H9 (cell line): ENCODE measurements around the gene ARID3C. TPM values are rescaled to one million over a fixed set of nuclear protein-coding genes. Genes with fewer than 3 reads are reported as not detected.

Experiments
- DNase-seq: peaks from one replicate; pipeline ENCODE4 v3.0.0-alpha.2; 2017
- H2AFZ ChIP-seq: one replicate; pipeline ENCODE4 v1.6.1; 2013; ENCODE audit warnings: mild to moderate bottlenecking, low read length, control low read depth, moderate library complexity
- H2AK5ac ChIP-seq: 2 replicates; pipeline ENCODE4 v1.6.1; 2013; ENCODE audit warnings: low read length, control low read depth, mixed read lengths; ENCODE audit not compliant: insufficient read length
- H2BK120ac ChIP-seq: one replicate; pipeline ENCODE4 v1.6.1; 2013; ENCODE audit warnings: low read depth, mild to moderate bottlenecking, low read length, control low read depth, inconsistent platforms; ENCODE audit not compliant: poor library complexity, severe bottlenecking
- H2BK12ac ChIP-seq: 2 replicates; pipeline ENCODE4 v1.6.1; 2013; ENCODE audit warnings: low read length, control low read depth, mixed read lengths, low read depth; ENCODE audit not compliant: insufficient read length
- H2BK15ac ChIP-seq: 2 replicates; pipeline ENCODE4 v1.6.1; 2013; ENCODE audit warnings: low read depth, low read length, control low read depth
- H2BK20ac ChIP-seq: one replicate; pipeline ENCODE4 v1.6.1; 2013; ENCODE audit warnings: low read depth, mild to moderate bottlenecking, low read length, control low read depth, inconsistent platforms; ENCODE audit not compliant: poor library complexity, severe bottlenecking
- H2BK5ac ChIP-seq: 2 replicates; pipeline ENCODE4 v1.6.1; 2013; ENCODE audit warnings: low read length, control low read depth, mixed read lengths; ENCODE audit not compliant: insufficient read length
- H3K14ac ChIP-seq: 2 replicates; pipeline ENCODE4 v1.6.1; 2013; ENCODE audit warnings: low read length, control low read depth; ENCODE audit not compliant: insufficient read depth
- H3K18ac ChIP-seq: 2 replicates; pipeline ENCODE4 v1.6.1; 2013; ENCODE audit warnings: low read depth, mild to moderate bottlenecking, mixed read lengths, low read length, control low read depth; ENCODE audit not compliant: insufficient read length
- H3K23ac ChIP-seq: 2 replicates; pipeline ENCODE4 v1.6.1; 2013; ENCODE audit warnings: low read length, control low read depth, mixed read lengths, low read depth; ENCODE audit not compliant: insufficient read length
- H3K23me2 ChIP-seq: 2 replicates; pipeline ENCODE4 v1.6.1; 2013; ENCODE audit warnings: low read depth, mild to moderate bottlenecking, mixed read lengths, low read length, control low read depth; ENCODE audit not compliant: insufficient read length, poor library complexity, severe bottlenecking
- H3K27ac ChIP-seq: 2 replicates; pipeline ENCODE4 v1.5.1; 2013; ENCODE audit warnings: low read length, control low read depth, mixed read lengths, low read depth; ENCODE audit not compliant: insufficient read length
- H3K27me3 ChIP-seq: 2 replicates; pipeline ENCODE4 v1.6.1; 2013; ENCODE audit warnings: low read length, control low read depth, inconsistent platforms; ENCODE audit not compliant: insufficient read depth
- H3K4ac ChIP-seq: 2 replicates; pipeline ENCODE4 v1.6.1; 2013; ENCODE audit warnings: low read depth, mild to moderate bottlenecking, control low read depth, inconsistent platforms, low read length, moderate library complexity
- H3K4me1 ChIP-seq: 2 replicates; pipeline ENCODE4 v1.6.1; 2013; ENCODE audit warnings: low read length, control low read depth, inconsistent platforms; ENCODE audit not compliant: insufficient read depth
- H3K4me2 ChIP-seq: 2 replicates; pipeline ENCODE4 v1.6.1; 2013; ENCODE audit warnings: low read length, control low read depth, mixed read lengths; ENCODE audit not compliant: insufficient read length, insufficient read depth
- H3K56ac ChIP-seq: 2 replicates; pipeline ENCODE4 v1.6.1; 2013; ENCODE audit warnings: low read depth, mild to moderate bottlenecking, mixed read lengths, low read length, control low read depth; ENCODE audit not compliant: insufficient read length
- H3K79me1 ChIP-seq: 2 replicates; pipeline ENCODE4 v1.6.1; 2013; ENCODE audit warnings: low read depth, mild to moderate bottlenecking, moderate library complexity, low read length, control low read depth, inconsistent platforms; ENCODE audit not compliant: insufficient read depth, poor library complexity, severe bottlenecking
- H3K79me2 ChIP-seq: 2 replicates; pipeline ENCODE4 v1.6.1; 2013; ENCODE audit warnings: low read length, control low read depth, inconsistent platforms; ENCODE audit not compliant: insufficient read depth
- H3K9ac ChIP-seq: 2 replicates; pipeline ENCODE4 v1.6.1; 2013; ENCODE audit warnings: low read length, control low read depth, mixed read lengths; ENCODE audit not compliant: insufficient read length; ENCODE audit errors: extremely low read depth
- H3K9me3 ChIP-seq: one replicate; pipeline ENCODE4 v1.6.1; 2013; ENCODE audit warnings: low read depth, low read length, inconsistent platforms; ENCODE audit not compliant: control insufficient read depth
- H3T11ph ChIP-seq: one replicate; pipeline ENCODE4 v1.6.1; 2013; ENCODE audit warnings: mild to moderate bottlenecking, low read length, control low read depth, inconsistent platforms
- H4K20me1 ChIP-seq: one replicate; pipeline ENCODE4 v1.6.1; 2013; ENCODE audit not compliant: control insufficient read depth, insufficient read length, insufficient read depth
- H4K5ac ChIP-seq: 2 replicates; pipeline ENCODE4 v1.6.1; 2013; ENCODE audit warnings: low read depth, mild to moderate bottlenecking, mixed read lengths, low read length, control low read depth; ENCODE audit not compliant: insufficient read length
- H4K8ac ChIP-seq: replicated peaks from 2 replicates; pipeline ENCODE4 v1.6.1; 2013; ENCODE audit warnings: low read length, control low read depth, mixed read lengths, low read depth; ENCODE audit not compliant: insufficient read length
- H4K91ac ChIP-seq: 2 replicates; pipeline ENCODE4 v1.6.1; 2013; ENCODE audit warnings: low read depth, mild to moderate bottlenecking, moderate library complexity, mixed read lengths, low read length, control low read depth; ENCODE audit not compliant: insufficient read length
- H3K27ac Mint-ChIP-seq, 3 experiments: 2 replicates in 2 of 3; 3 replicates in 1 of 3; pipeline ENCODE4 v1.8.0; 2020 to 2021; ENCODE audit warnings: mixed read lengths in 3 of 3, mild to moderate bottlenecking in 1 of 3, moderate library complexity in 1 of 3
- H3K27me3 Mint-ChIP-seq: 2 replicates; pipeline ENCODE4 v1.8.0; 2021; ENCODE audit warnings: low read depth, mild to moderate bottlenecking, moderate library complexity, mixed read lengths
- H3K36me3 Mint-ChIP-seq, 3 experiments: 2 replicates in 2 of 3; 3 replicates in 1 of 3; pipeline ENCODE4 v1.8.0; 2020 to 2021; ENCODE audit warnings: low read depth in 3 of 3, mixed read lengths in 3 of 3; ENCODE audit not compliant: insufficient read depth in 1 of 3
- H3K4me1 Mint-ChIP-seq, 2 experiments: 2 replicates each; pipeline ENCODE4 v1.8.0; 2020; ENCODE audit warnings: mixed read lengths in 2 of 2
- H3K4me3 Mint-ChIP-seq, 2 experiments: 2 replicates in 1 of 2; 3 replicates in 1 of 2; pipeline ENCODE4 v1.8.0; 2020 to 2021; ENCODE audit warnings: mild to moderate bottlenecking in 2 of 2, mixed read lengths in 2 of 2, moderate library complexity in 1 of 2
- H3K9me3 Mint-ChIP-seq, 2 experiments: 2 replicates in 1 of 2; 3 replicates in 1 of 2; pipeline ENCODE4 v1.8.0; 2020; ENCODE audit warnings: mild to moderate bottlenecking in 2 of 2, mixed read lengths in 2 of 2, moderate library complexity in 1 of 2
- WGBS: extraction: QIAGEN DNeasy Blood & Tissue Kit; methylation state at CpG from one replicate; pipeline ENCODE4 v1.1.7; 2013; ENCODE audit warnings: missing lambda C conversion rate, low lambda C conversion rate, mixed read lengths; ENCODE audit not compliant: insufficient read length; ENCODE audit errors: extremely low coverage; 5-methylcytosine and 5-hydroxymethylcytosine counted together
- total RNA-seq: library from RNA; stranded (reverse); gene quantifications from 2 replicates; pipeline ENCODE4 v1.2.1, GENCODE V29; 2021
- TF ChIP-seq, protein P1 (sequence below): fragments of 200-600 bp; sonication (generic); conservative IDR thresholded peaks from 3 replicates; pipeline ENCODE4 v1.8.0; 2021; ENCODE audit warnings: antibody characterized with exemption, mild to moderate bottlenecking

Gene ARID3C
- total RNA-seq, 1 experiment from 2014 or later, result not detected

DNA sequence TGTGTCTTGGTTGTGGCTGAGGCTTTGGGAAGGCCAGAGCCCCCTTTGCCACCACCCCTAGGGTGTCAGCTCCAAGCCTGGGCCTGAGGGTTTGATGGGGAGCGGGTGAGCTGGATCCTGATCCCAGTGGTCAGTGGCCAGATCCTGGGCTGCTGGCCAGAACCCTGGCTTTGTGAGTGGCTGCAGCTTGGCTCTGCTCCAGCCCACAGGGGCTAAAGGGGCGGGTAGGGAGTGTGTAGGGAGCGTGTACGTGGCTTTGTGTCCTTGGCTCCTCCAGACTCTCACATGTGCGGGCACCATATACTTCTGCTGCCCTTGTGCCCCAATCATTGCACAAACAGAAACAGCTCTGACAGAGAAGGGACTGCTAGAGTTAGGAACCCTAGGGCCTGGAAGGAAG, 21.9 kb upstream of the ARID3C start:
- peaks cover 3% of the 10 kb centered on the region for H4K20me1 ChIP-seq
- no peak overlapping the region for H3K23ac ChIP-seq
- peaks cover 2% of the 10 kb centered on the region; the same call in 1 of the 2 replicates for H3K79me2 ChIP-seq
- no peaks in the 10 kb centered on the region for H3K27me3 ChIP-seq
- TF ChIP-seq, protein P1, sequence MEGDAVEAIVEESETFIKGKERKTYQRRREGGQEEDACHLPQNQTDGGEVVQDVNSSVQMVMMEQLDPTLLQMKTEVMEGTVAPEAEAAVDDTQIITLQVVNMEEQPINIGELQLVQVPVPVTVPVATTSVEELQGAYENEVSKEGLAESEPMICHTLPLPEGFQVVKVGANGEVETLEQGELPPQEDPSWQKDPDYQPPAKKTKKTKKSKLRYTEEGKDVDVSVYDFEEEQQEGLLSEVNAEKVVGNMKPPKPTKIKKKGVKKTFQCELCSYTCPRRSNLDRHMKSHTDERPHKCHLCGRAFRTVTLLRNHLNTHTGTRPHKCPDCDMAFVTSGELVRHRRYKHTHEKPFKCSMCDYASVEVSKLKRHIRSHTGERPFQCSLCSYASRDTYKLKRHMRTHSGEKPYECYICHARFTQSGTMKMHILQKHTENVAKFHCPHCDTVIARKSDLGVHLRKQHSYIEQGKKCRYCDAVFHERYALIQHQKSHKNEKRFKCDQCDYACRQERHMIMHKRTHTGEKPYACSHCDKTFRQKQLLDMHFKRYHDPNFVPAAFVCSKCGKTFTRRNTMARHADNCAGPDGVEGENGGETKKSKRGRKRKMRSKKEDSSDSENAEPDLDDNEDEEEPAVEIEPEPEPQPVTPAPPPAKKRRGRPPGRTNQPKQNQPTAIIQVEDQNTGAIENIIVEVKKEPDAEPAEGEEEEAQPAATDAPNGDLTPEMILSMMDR, result no peak
- Mint-ChIP-seq H3K4me1 (peaks cover 46 to 58% of the 10 kb centered on the region in 2 experiments), H3K27ac (peak overlapping the region in 1 of 3 experiments; percentile 49; a peak in 1 of 7 replicates), H3K4me3 (no peak overlapping the region; a peak in 1 of 5 replicates), H3K27me3 (peaks cover 2% of the 10 kb centered on the region), H3K36me3 (peaks cover 16 to 28% (median 24%) of the 10 kb centered on the region in 3 experiments; a peak in 6 of 7 replicates), H3K9me3 (no peaks in the 10 kb centered on the region)
- H3K23me2 ChIP-seq, result peaks cover 16% of the 10 kb centered on the region
- no peaks in the 10 kb centered on the region for H3K79me1 ChIP-seq
- no peak overlapping the region for H3K56ac ChIP-seq
- no peak overlapping the region for H2BK12ac ChIP-seq
- no peak overlapping the region for H4K8ac ChIP-seq
- H3K27ac ChIP-seq, result no peak overlapping the region
- no peak overlapping the region for H3T11ph ChIP-seq
- WGBS, result no CpG with 5 or more reads among the region's 5 CpGs
- no peak overlapping the region for H3K4ac ChIP-seq
- no peak overlapping the region for H3K4me2 ChIP-seq
- no peak overlapping the region for H2BK120ac ChIP-seq
- no peaks in the 10 kb centered on the region for H3K9me3 ChIP-seq
- no peak overlapping the region for H3K18ac ChIP-seq
- no peak overlapping the region for H4K5ac ChIP-seq
- H2BK5ac ChIP-seq, result no peak overlapping the region
- no peak for DNase-seq
- H3K4me1 ChIP-seq, result peaks cover 12% of the 10 kb centered on the region; the same call in 1 of the 2 replicates
- no peak overlapping the region for H2BK20ac ChIP-seq
- H2AFZ ChIP-seq, result no peak overlapping the region
- no peak overlapping the region for H2BK15ac ChIP-seq
- H4K91ac ChIP-seq, result no peak overlapping the region
- no peak overlapping the region for H3K9ac ChIP-seq
- no peak overlapping the region for H2AK5ac ChIP-seq
- no peak overlapping the region for H3K14ac ChIP-seq
